Testis (tissue), 3 donors: ENCODE results near the gene CPVL. TPM values are rescaled to one million over a fixed set of nuclear protein-coding genes. Genes with fewer than 3 reads are reported as not detected.

Experiments
- DNase-seq: peaks from one replicate; pipeline ENCODE4 v3.0.0-alpha.2; 2019
- H3K27ac ChIP-seq, 2 donors: fragments of 200-600 bp; sonication (generic); one replicate each; pipeline ENCODE4 v1.5.1; 2019
- H3K27me3 ChIP-seq: fragments of 200-600 bp; sonication (generic); one replicate; pipeline ENCODE4 v1.5.1; 2019
- H3K36me3 ChIP-seq: fragments of 200-600 bp; sonication (generic); one replicate; pipeline ENCODE4 v1.5.1; 2017; ENCODE audit warnings: low read depth; ENCODE audit errors: missing control alignments
- H3K4me1 ChIP-seq: fragments of 200-600 bp; sonication (generic); one replicate; pipeline ENCODE4 v1.5.1; 2019
- H3K4me3 ChIP-seq, 2 donors: fragments of 200-600 bp; sonication (generic); one replicate each; pipeline ENCODE4 v1.5.1; 2017 to 2019
- H3K9me3 ChIP-seq: fragments of 200-600 bp; sonication (generic); one replicate; pipeline ENCODE4 v1.5.1; 2017
- POLR2A ChIP-seq: fragments of 450-650 bp; IDR thresholded peaks from one replicate; pipeline ENCODE4 v1.6.1; 2017; ENCODE audit warnings: antibody characterized with exemption, mild to moderate bottlenecking, moderate library complexity
- WGBS, 2 donors: methylation state at CpG; one replicate each; pipeline ENCODE4 v1.1.5; 2018; 5-methylcytosine and 5-hydroxymethylcytosine counted together
- intact Hi-C: fragments of 100-400 bp; cut with DNase I; formaldehyde crosslinking; loops from one replicate; pipeline ENCODE4 v1.15.1; 2023; ENCODE audit warnings: low total_unique reads
- polyA plus RNA-seq: library from polyadenylated mRNA; stranded (reverse); fragments of 350-450 nt; fragmentation: Illumina TruSeq; extraction: RNeasy Lipid Tissue Mini Kit (QIAGEN cat#74804); gene quantifications from one replicate; pipeline ENCODE4 v1.2.3, GENCODE V29; 2014; ENCODE audit warnings: low read depth, low replicate concordance; ENCODE audit not compliant: insufficient read depth
- total RNA-seq, 2 donors: library from RNA; depleted of rRNA; stranded (reverse); fragments of >200 nt; gene quantifications; one replicate each; pipeline ENCODE4 v1.2.3, GENCODE V29; 2016
- TF ChIP-seq, protein P1 (sequence below), 3 experiments: fragments of 450-650 bp in 2 of 3; fragments of 200-600 bp in 1 of 3; sonication (generic) in 1 of 3; IDR thresholded peaks; one replicate each; pipeline ENCODE4 v1.5.1; 2016 to 2019; ENCODE audit warnings: antibody characterized with exemption in 3 of 3, mild to moderate bottlenecking in 2 of 3, moderate library complexity in 1 of 3

The CPVL gene
- total and polyA plus RNA-seq, 3 donors from 2014 or later: 26.6 to 55.1 (median 51.1) TPM

DNA sequence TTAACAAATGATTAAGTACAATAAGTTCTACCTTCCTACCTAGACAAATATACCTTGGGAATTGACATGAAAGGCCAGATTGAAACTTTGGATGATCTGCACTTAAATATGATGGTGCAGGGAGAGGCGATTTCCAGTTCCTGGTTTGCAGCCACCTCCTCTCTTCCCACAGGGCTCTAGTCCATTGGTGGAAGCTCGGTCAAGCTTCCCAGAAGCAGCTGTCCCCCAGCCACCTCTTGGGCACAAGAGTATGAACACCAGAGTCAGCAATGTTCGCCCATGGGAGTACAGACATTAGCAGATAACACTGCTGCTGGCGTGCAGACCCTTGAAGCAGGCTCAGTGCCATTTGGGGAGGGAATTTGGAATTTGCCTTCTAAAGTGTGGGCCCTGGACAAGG lies 1.5 kb upstream of the CPVL start:
- TF ChIP-seq, protein P1, sequence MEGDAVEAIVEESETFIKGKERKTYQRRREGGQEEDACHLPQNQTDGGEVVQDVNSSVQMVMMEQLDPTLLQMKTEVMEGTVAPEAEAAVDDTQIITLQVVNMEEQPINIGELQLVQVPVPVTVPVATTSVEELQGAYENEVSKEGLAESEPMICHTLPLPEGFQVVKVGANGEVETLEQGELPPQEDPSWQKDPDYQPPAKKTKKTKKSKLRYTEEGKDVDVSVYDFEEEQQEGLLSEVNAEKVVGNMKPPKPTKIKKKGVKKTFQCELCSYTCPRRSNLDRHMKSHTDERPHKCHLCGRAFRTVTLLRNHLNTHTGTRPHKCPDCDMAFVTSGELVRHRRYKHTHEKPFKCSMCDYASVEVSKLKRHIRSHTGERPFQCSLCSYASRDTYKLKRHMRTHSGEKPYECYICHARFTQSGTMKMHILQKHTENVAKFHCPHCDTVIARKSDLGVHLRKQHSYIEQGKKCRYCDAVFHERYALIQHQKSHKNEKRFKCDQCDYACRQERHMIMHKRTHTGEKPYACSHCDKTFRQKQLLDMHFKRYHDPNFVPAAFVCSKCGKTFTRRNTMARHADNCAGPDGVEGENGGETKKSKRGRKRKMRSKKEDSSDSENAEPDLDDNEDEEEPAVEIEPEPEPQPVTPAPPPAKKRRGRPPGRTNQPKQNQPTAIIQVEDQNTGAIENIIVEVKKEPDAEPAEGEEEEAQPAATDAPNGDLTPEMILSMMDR (IDR thresholded peaks at IDR 0.05): no peak
- TF ChIP-seq POLR2A: no peak
- DNase-seq: no peak
- H3K27me3 ChIP-seq: no peaks in the 10 kb centered on the region
- no peaks in the 10 kb centered on the region for H3K9me3 ChIP-seq
- peaks cover 5% of the 10 kb centered on the region for H3K4me1 ChIP-seq
- H3K27ac ChIP-seq: no peak overlapping the region
- H3K36me3 ChIP-seq: no peaks in the 10 kb centered on the region
- intact Hi-C loops: no loop called here
- 69 to 81% methylated on average over 4 of the region's 4 CpGs for WGBS, 2 donors
- no peak overlapping the region for H3K4me3 ChIP-seq

GRCh38 chr7:29146888-29147609 lies 712 bp upstream of the CPVL start:
- intact Hi-C loops: no loop called here
- WGBS, 2 donors: 15 to 18% methylated on average over 14 of the region's 14 CpGs

GRCh38 chr7:29145553-29146056 lies 732 bp downstream of the CPVL start:
- H3K4me3 ChIP-seq: peak overlapping the region; percentile 50 to 74
- intact Hi-C loops: no loop called here
- no peaks in the 10 kb centered on the region for H3K9me3 ChIP-seq
- H3K36me3 ChIP-seq: no peaks in the 10 kb centered on the region
- WGBS, 2 donors: 7 to 8% methylated on average over 8 of the region's 8 CpGs
- no peaks in the 10 kb centered on the region for H3K27me3 ChIP-seq
- H3K27ac ChIP-seq: peak overlapping the region; percentile 55 to 62
- TF ChIP-seq, protein P1 (IDR thresholded peaks at IDR 0.05): no peak
- no peak for TF ChIP-seq POLR2A
- H3K4me1 ChIP-seq: peaks cover 7% of the 10 kb centered on the region
- no peak for DNase-seq

More at GRCh38 chr7:29146888-29147609, 712 bp upstream of the CPVL start:
- H3K27ac ChIP-seq: peak overlapping the region in 1 of 2 donors; percentile 39
- H3K4me1 ChIP-seq: peaks cover 5% of the 10 kb centered on the region
- TF ChIP-seq, protein P1 (IDR thresholded peaks at IDR 0.05): no peak
- TF ChIP-seq POLR2A: no peak
- no peaks in the 10 kb centered on the region for H3K36me3 ChIP-seq
- H3K27me3 ChIP-seq: no peaks in the 10 kb centered on the region
- peak; percentile 44 for DNase-seq
- no peaks in the 10 kb centered on the region for H3K9me3 ChIP-seq
- H3K4me3 ChIP-seq: peak overlapping the region; percentile 50 to 74

DNA sequence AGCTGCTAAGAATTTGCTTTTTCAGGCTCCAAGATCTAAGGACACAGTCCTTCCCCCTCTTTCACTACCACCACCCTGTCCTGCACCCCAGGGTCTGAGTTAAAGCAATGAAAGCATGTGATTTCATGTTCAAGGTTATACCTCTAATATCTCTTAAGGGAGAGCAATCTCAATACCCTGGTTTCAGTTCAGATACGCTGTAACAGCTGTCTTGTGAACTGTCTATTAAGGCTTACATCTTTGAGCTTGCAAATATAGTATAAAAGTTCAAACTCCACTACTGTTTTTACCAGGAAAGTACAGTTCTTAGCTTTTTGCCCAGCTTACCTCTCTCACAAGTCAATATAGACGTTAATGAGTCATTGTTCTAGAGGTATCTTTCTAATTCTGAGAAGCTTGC lies 2.6 kb downstream of the CPVL start:
- no peak for TF ChIP-seq POLR2A
- TF ChIP-seq, protein P1 (IDR thresholded peaks at IDR 0.05): no peak
- WGBS, 2 donors: 50 to 72% methylated on average over 2 of the region's 2 CpGs
- Histone ChIP-seq H3K4me3 (no peak overlapping the region), H3K9me3 (no peaks in the 10 kb centered on the region), H3K27me3 (no peaks in the 10 kb centered on the region), H3K27ac (no peak overlapping the region), H3K4me1 (peaks cover 20% of the 10 kb centered on the region), H3K36me3 (no peaks in the 10 kb centered on the region)
- intact Hi-C loops: no loop called here
- DNase-seq: no peak
